MM.1S (cell line): ENCODE results near the gene LARGE2.

Source experiments
- DNase-seq: peaks from one replicate; pipeline ENCODE4 v3.0.0-alpha.2; 2015
- H2AFZ ChIP-seq: fragments of 300-600 bp; sonication (generic); 2 replicates; pipeline ENCODE4 v1.6.0; 2016; ENCODE audit warnings: antibody characterized with exemption, low read length
- H3F3A ChIP-seq: fragments of 300-600 bp; sonication (generic); 2 replicates; pipeline ENCODE4 v1.6.1; 2016; ENCODE audit warnings: mild to moderate bottlenecking, antibody characterized with exemption, low read length, moderate library complexity, mixed read lengths; ENCODE audit not compliant: insufficient read depth
- H3K27ac ChIP-seq: fragments of 300-600 bp; sonication (generic); 2 replicates; pipeline ENCODE4 v1.5.1; 2016; ENCODE audit warnings: mild to moderate bottlenecking, low read length
- H3K27me3 ChIP-seq: fragments of 300-600 bp; sonication (generic); replicated peaks from 2 replicates; pipeline ENCODE4 v1.6.0; 2016; ENCODE audit warnings: low read length; ENCODE audit not compliant: insufficient read depth
- H3K36me3 ChIP-seq: fragments of 300-600 bp; sonication (generic); replicated peaks from 2 replicates; pipeline ENCODE4 v1.6.1; 2016; ENCODE audit warnings: mild to moderate bottlenecking, low read length, mixed read lengths; ENCODE audit not compliant: insufficient read depth
- H3K4me1 ChIP-seq: fragments of 300-600 bp; sonication (generic); 2 replicates; pipeline ENCODE4 v1.6.1; 2016; ENCODE audit warnings: low read length, mixed read lengths
- H3K4me2 ChIP-seq: fragments of 300-600 bp; sonication (generic); 2 replicates; pipeline ENCODE4 v1.6.0; 2016; ENCODE audit warnings: low read depth, low read length
- H3K4me3 ChIP-seq: fragments of 300-600 bp; sonication (generic); 2 replicates; pipeline ENCODE4 v1.5.1; 2016; ENCODE audit warnings: low read length, mixed read lengths
- H3K79me2 ChIP-seq: fragments of 300-600 bp; sonication (generic); 2 replicates; pipeline ENCODE4 v1.6.1; 2016; ENCODE audit warnings: mixed run types, low read length, mixed read lengths
- H3K9ac ChIP-seq: fragments of 300-600 bp; sonication (generic); 2 replicates; pipeline ENCODE4 v1.6.1; 2016; ENCODE audit warnings: low read length, mixed read lengths
- H3K9me2 ChIP-seq: fragments of 300-600 bp; sonication (generic); replicated peaks from 2 replicates; pipeline ENCODE4 v1.6.1; 2016; ENCODE audit warnings: mild to moderate bottlenecking, low read length, mixed read lengths; ENCODE audit not compliant: insufficient read depth
- H3K9me3 ChIP-seq: fragments of 300-600 bp; sonication (generic); replicated peaks from 2 replicates; pipeline ENCODE4 v1.6.1; 2016; ENCODE audit warnings: mild to moderate bottlenecking, low read length, mixed read lengths; ENCODE audit not compliant: insufficient read depth
- H4K20me1 ChIP-seq: fragments of 300-600 bp; sonication (generic); 2 replicates; pipeline ENCODE4 v1.6.1; 2016; ENCODE audit warnings: mild to moderate bottlenecking, low read length, moderate library complexity, mixed read lengths; ENCODE audit not compliant: insufficient read depth
- EZH2 ChIP-seq: fragments of 300-600 bp; sonication (generic); optimal IDR thresholded peaks from 2 replicates; pipeline ENCODE3; 2017; ENCODE audit warnings: low read depth, mild to moderate bottlenecking, antibody characterized with exemption, low read length, mixed read lengths
- EZH2phosphoT487 ChIP-seq: fragments of 300-600 bp; sonication (generic); IDR thresholded peaks from 2 replicates; pipeline ENCODE4 v1.6.1; 2018; ENCODE audit warnings: antibody characterized with exemption, low read length
- TF ChIP-seq, protein P1 (sequence below): fragments of 300-600 bp; sonication (generic); IDR thresholded peaks from 2 replicates; pipeline ENCODE4 v1.5.1; 2016; ENCODE audit warnings: antibody characterized with exemption, low read length, mixed read lengths

LARGE2 gene

DNA sequence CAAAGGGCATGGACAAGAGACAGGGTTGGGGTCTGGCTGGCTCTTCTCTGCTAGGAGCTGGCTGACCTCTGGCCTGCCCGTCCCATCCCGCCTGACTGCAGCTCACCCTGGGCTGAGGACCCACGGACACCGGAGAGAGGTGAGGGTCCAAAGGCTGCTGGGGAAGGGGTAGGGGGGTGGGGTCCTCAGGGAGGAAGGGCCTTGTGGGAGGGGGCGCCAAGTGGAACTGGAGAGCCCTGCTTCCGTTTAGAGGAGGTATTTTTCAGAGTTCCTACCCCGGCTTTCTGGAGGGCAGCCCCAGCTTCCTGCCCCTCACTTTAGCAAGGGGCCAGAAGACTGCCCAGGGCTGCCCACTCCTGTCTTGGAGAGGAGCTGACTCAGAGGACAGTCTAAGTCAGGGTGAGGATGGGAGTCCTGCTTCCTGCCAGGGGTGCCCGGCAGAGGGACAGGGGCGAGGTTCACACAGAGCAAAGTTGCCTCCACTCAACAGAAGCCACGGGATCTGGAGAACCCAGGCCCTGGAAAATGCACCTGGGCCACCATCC lies 7.1 kb downstream of the LARGE2 start:
- H3K4me3 ChIP-seq = no peak overlapping the region
- H3K36me3 ChIP-seq = no peaks in the 10 kb centered on the region
- no peaks in the 10 kb centered on the region for H3K9me3 ChIP-seq
- no peak overlapping the region for H2AFZ ChIP-seq
- H3F3A ChIP-seq = peaks cover 12% of the 10 kb centered on the region
- H3K4me1 ChIP-seq = peaks cover 13% of the 10 kb centered on the region; the same call in 1 of the 2 replicates
- no peak for TF ChIP-seq EZH2
- TF ChIP-seq EZH2phosphoT487 = no peak
- TF ChIP-seq, protein P1, sequence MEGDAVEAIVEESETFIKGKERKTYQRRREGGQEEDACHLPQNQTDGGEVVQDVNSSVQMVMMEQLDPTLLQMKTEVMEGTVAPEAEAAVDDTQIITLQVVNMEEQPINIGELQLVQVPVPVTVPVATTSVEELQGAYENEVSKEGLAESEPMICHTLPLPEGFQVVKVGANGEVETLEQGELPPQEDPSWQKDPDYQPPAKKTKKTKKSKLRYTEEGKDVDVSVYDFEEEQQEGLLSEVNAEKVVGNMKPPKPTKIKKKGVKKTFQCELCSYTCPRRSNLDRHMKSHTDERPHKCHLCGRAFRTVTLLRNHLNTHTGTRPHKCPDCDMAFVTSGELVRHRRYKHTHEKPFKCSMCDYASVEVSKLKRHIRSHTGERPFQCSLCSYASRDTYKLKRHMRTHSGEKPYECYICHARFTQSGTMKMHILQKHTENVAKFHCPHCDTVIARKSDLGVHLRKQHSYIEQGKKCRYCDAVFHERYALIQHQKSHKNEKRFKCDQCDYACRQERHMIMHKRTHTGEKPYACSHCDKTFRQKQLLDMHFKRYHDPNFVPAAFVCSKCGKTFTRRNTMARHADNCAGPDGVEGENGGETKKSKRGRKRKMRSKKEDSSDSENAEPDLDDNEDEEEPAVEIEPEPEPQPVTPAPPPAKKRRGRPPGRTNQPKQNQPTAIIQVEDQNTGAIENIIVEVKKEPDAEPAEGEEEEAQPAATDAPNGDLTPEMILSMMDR = no peak
- peak overlapping the region; percentile 62; the same call in 1 of the 2 replicates for H3K4me2 ChIP-seq
- DNase-seq = no peak
- no peaks in the 10 kb centered on the region for H3K9me2 ChIP-seq
- H3K27me3 ChIP-seq = 0 out of 2 replicates have a peak, but pooled peaks cover 2% of the 10 kb centered on the region
- no peaks in the 10 kb centered on the region for H4K20me1 ChIP-seq
- peak overlapping the region; percentile 73 for H3K27ac ChIP-seq
- peak overlapping the region; percentile 17; the same call in 1 of the 2 replicates for H3K9ac ChIP-seq
- H3K79me2 ChIP-seq = no peaks in the 10 kb centered on the region

DNA sequence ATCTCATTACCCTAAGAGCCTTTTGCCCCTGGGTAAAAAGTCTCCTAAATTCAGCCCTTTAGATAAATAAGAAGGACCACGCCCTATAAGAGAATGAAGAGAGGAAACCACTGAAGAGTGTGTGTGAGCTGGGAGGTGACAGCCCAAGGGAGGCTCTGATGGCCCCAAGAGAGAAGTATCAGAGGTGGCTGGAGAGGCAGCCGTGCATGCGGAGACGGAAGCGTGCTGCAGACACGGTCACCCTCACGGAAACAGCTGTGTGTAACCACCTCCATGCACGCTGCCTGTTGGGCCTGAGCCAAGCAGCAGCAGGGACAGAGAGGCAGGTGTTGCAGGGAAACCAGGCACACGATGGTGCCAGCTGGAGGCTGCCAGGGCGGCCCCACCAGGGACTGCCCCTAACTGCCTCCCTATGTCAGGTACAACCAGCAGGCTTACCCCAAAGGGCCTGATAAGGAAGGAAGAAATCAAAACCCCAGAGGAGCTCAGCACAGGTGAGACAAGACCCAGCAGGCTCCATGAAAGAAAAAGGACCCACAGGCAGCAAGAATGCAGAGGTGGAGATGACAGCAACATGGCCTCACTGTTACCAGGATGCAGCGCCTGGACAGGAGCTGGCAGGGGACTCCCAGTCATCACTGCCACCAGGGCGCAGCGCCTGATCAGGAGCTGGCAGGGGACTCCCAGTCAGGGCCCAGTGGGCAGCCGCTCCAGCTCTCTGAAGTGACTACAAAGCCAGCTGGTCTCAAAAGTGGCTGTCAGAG lies 7.8 kb downstream of the LARGE2 start:
- Histone ChIP-seq H3K4me1 (peaks cover 13% of the 10 kb centered on the region; the same call in 1 of the 2 replicates), H3F3A (peaks cover 12% of the 10 kb centered on the region), H3K27me3 (no peaks in the 10 kb centered on the region), H2AFZ (no peak overlapping the region), H3K9me3 (no peaks in the 10 kb centered on the region), H3K4me2 (peak overlapping the region; percentile 62), H3K4me3 (no peak overlapping the region), H3K36me3 (no peaks in the 10 kb centered on the region), H3K9me2 (no peaks in the 10 kb centered on the region), H4K20me1 (no peaks in the 10 kb centered on the region), H3K9ac (peak overlapping the region; percentile 17; the same call in 1 of the 2 replicates), H3K79me2 (no peaks in the 10 kb centered on the region), H3K27ac (peak overlapping the region; percentile 73)
- TF ChIP-seq, protein P1 = no peak
- TF ChIP-seq EZH2 = no peak
- no peak for TF ChIP-seq EZH2phosphoT487
- peak; percentile 83 for DNase-seq

GRCh38 chr11:45930951-45931570 lies 8.6 kb downstream of the LARGE2 start:
- no peak overlapping the region for H3K4me2 ChIP-seq
- no peaks in the 10 kb centered on the region for H3K9me2 ChIP-seq
- no peak overlapping the region for H3K4me3 ChIP-seq
- H3K9ac ChIP-seq = no peak overlapping the region
- H3K79me2 ChIP-seq = no peaks in the 10 kb centered on the region
- H2AFZ ChIP-seq = no peak overlapping the region
- no peaks in the 10 kb centered on the region for H3K27me3 ChIP-seq
- TF ChIP-seq, protein P1 = no peak
- no peak for TF ChIP-seq EZH2
- TF ChIP-seq EZH2phosphoT487 = no peak
- no peak for DNase-seq
- no peaks in the 10 kb centered on the region for H3K9me3 ChIP-seq
- H3K36me3 ChIP-seq = no peaks in the 10 kb centered on the region
- peaks cover 13% of the 10 kb centered on the region; the same call in 1 of the 2 replicates for H3K4me1 ChIP-seq
- H3K27ac ChIP-seq = no peak overlapping the region
- H4K20me1 ChIP-seq = no peaks in the 10 kb centered on the region
- peaks cover 12% of the 10 kb centered on the region for H3F3A ChIP-seq
